MV-4-11 (cell line): ENCODE results near the gene HSD11B2.
"Not testable (repeated sequence)": the region's sequence is repeated elsewhere in the genome, so short reads cannot be mapped to it uniquely, and the experiment has no call there.

ENCODE experiments used
- DNase-seq: peaks from one replicate; lab custom pipeline; 2025; lab: John Stamatoyannopoulos, UW

The HSD11B2 gene

GRCh38 chr16:67415421-67415820 is 15.5 kb upstream of the HSD11B2 start:
- not testable (repeated sequence) for DNase-seq

- no peak for DNase-seq
Measured at GRCh38 chr16:67415872-67416793, 14.8 kb upstream of the HSD11B2 start, which contains the start of gene ZDHHC1. Gene ZDHHC1, minus strand, starts transcription at chr16:67416477. Its CDS starts 8,702 bp downstream, at chr16:67407775.

GRCh38 chr16:67417333-67418061 is 13.4 kb upstream of the HSD11B2 start:
- DNase-seq, result no peak

GRCh38 chr16:67419502-67419901 is 11.4 kb upstream of the HSD11B2 start:
- no peak for DNase-seq

- DNase-seq, result no peak
Measured at GRCh38 chr16:67419931-67420330, 11.0 kb upstream of the HSD11B2 start.

GRCh38 chr16:67421030-67421429 is 9.9 kb upstream of the HSD11B2 start:
- no peak for DNase-seq

GRCh38 chr16:67423015-67423414 is 7.9 kb upstream of the HSD11B2 start:
- DNase-seq, result no peak

GRCh38 chr16:67423611-67424260 is 7.2 kb upstream of the HSD11B2 start:
- DNase-seq, result no peak

GRCh38 chr16:67424261-67424615 is 6.7 kb upstream of the HSD11B2 start:
- no peak for DNase-seq

- DNase-seq, result no peak
Measured at GRCh38 chr16:67425061-67425460, 5.9 kb upstream of the HSD11B2 start.

GRCh38 chr16:67425580-67425979 is 5.3 kb upstream of the HSD11B2 start:
- DNase-seq, result no peak

- no peak for DNase-seq
Measured at GRCh38 chr16:67426022-67426421, 4.9 kb upstream of the HSD11B2 start.

- no peak for DNase-seq
Measured at GRCh38 chr16:67426950-67427349, 4.0 kb upstream of the HSD11B2 start.

- DNase-seq, result peak; percentile 31
Measured at GRCh38 chr16:67428146-67428731, 2.7 kb upstream of the HSD11B2 start.

GRCh38 chr16:67429053-67429798 is 1.7 kb upstream of the HSD11B2 start:
- no peak for DNase-seq

GRCh38 chr16:67429799-67430503 is 970 bp upstream of the HSD11B2 start:
- DNase-seq, result no peak

- no peak for DNase-seq
Measured at GRCh38 chr16:67430504-67430976, 381 bp upstream of the HSD11B2 start.

- DNase-seq, result no peak
Measured at GRCh38 chr16:67431775-67432505, 1.0 kb downstream of the HSD11B2 start.

GRCh38 chr16:67432506-67432890 is 1.6 kb downstream of the HSD11B2 start:
- no peak for DNase-seq

- no peak for DNase-seq
Measured at GRCh38 chr16:67433131-67433719, 2.3 kb downstream of the HSD11B2 start.
